ENCODE measurements around the gene UXS1. TPM values are rescaled to one million over a fixed set of nuclear protein-coding genes. Genes with fewer than 3 reads are reported as not detected.
A peak's percentile ranks its signal among the peaks of the same experiment; 100 is the strongest.

Gene UXS1
- polyA plus RNA-seq, 1 donor from 2014 or later = 19.7 TPM

DNA sequence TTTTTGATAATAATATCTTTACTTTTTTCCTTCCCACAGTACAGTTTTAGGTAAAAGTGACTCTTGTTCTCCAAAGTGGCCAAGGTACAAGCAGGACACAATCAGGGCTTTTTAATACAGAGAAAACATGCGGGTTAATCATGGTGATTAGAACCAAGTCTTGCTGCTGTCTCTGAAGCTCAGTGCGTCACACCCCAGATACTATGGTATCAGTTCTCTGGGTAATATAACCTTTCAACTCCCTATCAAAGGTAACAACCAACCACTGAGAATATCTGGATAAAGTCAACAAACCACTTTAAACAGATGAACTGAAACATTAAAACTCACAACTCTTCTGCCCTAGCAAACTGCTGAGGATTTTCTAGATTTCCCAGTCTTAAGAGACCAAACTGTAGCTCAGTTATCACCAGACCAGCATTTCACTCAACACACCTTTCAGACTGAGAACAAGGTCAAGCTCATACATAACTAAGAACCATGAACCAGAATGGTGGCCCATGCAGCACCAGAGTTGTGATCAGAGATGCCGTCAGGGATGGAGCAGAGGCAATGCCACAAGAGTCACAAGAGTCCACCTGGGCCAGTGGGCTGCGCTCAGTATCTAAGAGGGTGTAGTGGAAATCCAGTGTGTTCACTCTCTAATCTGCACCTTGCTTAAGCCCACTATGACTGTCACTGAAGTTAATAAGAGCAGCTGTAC lies 103.0 kb downstream of the UXS1 start:
- Mint-ChIP-seq H3K4me1 (peaks cover 10 to 15% (median 14%) of the 10 kb centered on the region in 3 donors), H3K4me3 (no peak overlapping the region)

GRCh38 chr2:106089611-106090010 lies 104.5 kb downstream of the UXS1 start:
- Mint-ChIP-seq H3K27me3 (peaks cover 1% of the 10 kb centered on the region), H3K4me1 (peaks cover 10% of the 10 kb centered on the region in 3 donors), H3K9me3 (peaks cover 0 to 6% (median 4%) of the 10 kb centered on the region in 3 donors), H3K36me3 (peaks cover 10% of the 10 kb centered on the region), H3K4me3 (no peak overlapping the region), H3K27ac (peak overlapping the region in 1 of 3 donors; percentile 30)

More for the DNA sequence above, 103.0 kb downstream of the UXS1 start:
- peaks cover 0 to 6% (median 4%) of the 10 kb centered on the region in 3 donors for H3K9me3 Mint-ChIP-seq
- H3K27ac Mint-ChIP-seq = no peak overlapping the region
- peaks cover 9% of the 10 kb centered on the region for H3K36me3 Mint-ChIP-seq
- H3K27me3 Mint-ChIP-seq = peaks cover 1% of the 10 kb centered on the region

GRCh38 chr2:106085181-106085940 lies 108.7 kb downstream of the UXS1 start:
- Mint-ChIP-seq H3K9me3 (peaks cover 0 to 6% (median 4%) of the 10 kb centered on the region in 3 donors), H3K4me1 (peaks cover 4 to 10% (median 7%) of the 10 kb centered on the region in 3 donors), H3K27me3 (peaks cover 1% of the 10 kb centered on the region), H3K27ac (peak overlapping the region in 1 of 3 donors; percentile 2), H3K36me3 (peaks cover 4% of the 10 kb centered on the region), H3K4me3 (no peak overlapping the region)

GRCh38 chr2:106080959-106081358 lies 113.1 kb downstream of the UXS1 start:
- no peaks in the 10 kb centered on the region for H3K4me1 Mint-ChIP-seq
- H3K27ac Mint-ChIP-seq = no peak overlapping the region
- no peaks in the 10 kb centered on the region for H3K9me3 Mint-ChIP-seq
- no peaks in the 10 kb centered on the region for H3K27me3 Mint-ChIP-seq
- H3K4me3 Mint-ChIP-seq = peak overlapping the region in 1 of 4 donors; percentile 12
- H3K36me3 Mint-ChIP-seq = peaks cover 2% of the 10 kb centered on the region

DNA sequence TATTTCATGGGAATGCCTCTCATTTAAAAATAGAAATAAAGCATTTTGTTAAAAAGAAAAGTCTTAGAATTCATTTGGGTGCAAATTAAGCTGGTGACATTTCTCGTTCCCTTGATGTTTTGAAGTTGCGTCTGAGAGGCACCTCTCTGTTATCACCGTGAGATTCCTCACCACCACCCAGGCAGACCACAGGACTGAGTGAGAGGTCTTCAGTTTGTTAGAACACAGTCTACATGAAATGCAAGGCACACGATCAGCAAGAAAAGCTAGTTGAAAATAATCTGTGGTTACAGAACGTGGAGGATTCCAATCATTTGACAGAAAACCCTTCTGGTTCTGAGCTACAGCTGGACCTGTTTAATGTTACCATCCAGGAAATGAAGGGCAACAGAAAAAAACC lies 116.0 kb downstream of the UXS1 start:
- no peaks in the 10 kb centered on the region for H3K9me3 Mint-ChIP-seq
- no peak overlapping the region for H3K4me3 Mint-ChIP-seq
- peak overlapping the region in 1 of 3 donors; percentile 44 for H3K27ac Mint-ChIP-seq
- no peaks in the 10 kb centered on the region for H3K36me3 Mint-ChIP-seq
- no peaks in the 10 kb centered on the region for H3K4me1 Mint-ChIP-seq
- H3K27me3 Mint-ChIP-seq = peaks cover 7% of the 10 kb centered on the region

DNA sequence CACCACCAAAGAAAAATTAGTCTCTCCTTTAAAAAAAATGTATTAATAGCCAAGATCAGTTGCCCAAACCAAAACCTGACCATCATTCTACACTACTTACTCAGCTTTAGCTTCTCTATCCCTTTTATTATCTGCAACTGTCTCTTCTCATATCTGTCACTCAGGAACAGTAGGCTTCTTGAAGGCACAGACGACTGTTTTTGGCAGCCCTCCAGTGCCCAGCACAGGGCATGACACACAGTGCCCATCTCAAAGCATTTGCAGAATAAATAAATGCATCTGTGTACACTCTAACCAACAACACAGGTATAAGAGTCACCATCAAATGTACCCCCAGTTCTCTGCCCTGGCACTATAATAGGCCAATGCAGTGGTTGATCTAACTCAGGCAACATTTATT lies 117.2 kb downstream of the UXS1 start:
- H3K9me3 Mint-ChIP-seq = no peaks in the 10 kb centered on the region
- H3K27ac Mint-ChIP-seq = no peak overlapping the region
- peaks cover 7% of the 10 kb centered on the region for H3K27me3 Mint-ChIP-seq
- no peaks in the 10 kb centered on the region for H3K4me1 Mint-ChIP-seq
- no peak overlapping the region for H3K4me3 Mint-ChIP-seq
- H3K36me3 Mint-ChIP-seq = no peaks in the 10 kb centered on the region

- Mint-ChIP-seq H3K27me3 (peaks cover 11% of the 10 kb centered on the region), H3K4me1 (no peaks in the 10 kb centered on the region), H3K9me3 (no peaks in the 10 kb centered on the region), H3K27ac (no peak overlapping the region), H3K36me3 (no peaks in the 10 kb centered on the region), H3K4me3 (no peak overlapping the region)
Measured at GRCh38 chr2:106075048-106075447, 119.1 kb downstream of the UXS1 start.

DNA sequence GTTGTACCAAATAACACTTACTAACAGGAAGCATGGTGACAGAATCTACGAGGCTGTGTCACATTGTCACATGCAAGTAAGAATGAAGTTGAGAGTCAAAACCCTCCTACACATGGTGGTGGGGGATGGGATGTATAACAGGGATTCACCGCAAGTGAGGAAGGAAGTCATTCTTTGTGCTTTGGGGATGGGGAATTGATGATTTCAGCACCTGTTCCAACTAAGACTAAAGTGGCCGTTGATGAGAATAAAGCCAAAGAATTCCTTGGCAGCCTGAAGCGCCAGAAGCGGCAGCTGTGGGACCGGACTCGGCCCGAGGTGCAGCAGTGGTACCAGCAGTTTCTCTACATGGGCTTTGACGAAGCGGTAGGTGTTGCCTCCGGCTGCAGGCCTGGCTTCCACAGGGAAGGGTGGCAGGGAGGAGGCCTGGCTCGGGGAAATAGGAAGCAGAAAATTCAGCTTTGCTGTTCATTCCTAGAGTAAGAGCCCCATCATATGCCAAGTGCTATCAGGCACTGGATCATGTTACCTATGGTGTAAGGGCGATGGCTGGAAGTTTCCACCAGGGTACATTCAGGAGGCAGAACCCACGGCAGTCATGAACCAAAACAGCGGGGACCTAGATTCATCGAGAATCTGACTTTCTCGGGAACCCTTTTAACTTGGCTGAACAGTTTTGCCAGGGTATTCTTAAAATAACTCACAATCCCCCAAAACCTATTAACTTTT lies 120.3 kb downstream of the UXS1 start:
- Mint-ChIP-seq H3K27ac (no peak overlapping the region), H3K4me1 (no peaks in the 10 kb centered on the region), H3K4me3 (no peak overlapping the region), H3K27me3 (peaks cover 18% of the 10 kb centered on the region), H3K9me3 (no peaks in the 10 kb centered on the region), H3K36me3 (peaks cover 2% of the 10 kb centered on the region)

DNA sequence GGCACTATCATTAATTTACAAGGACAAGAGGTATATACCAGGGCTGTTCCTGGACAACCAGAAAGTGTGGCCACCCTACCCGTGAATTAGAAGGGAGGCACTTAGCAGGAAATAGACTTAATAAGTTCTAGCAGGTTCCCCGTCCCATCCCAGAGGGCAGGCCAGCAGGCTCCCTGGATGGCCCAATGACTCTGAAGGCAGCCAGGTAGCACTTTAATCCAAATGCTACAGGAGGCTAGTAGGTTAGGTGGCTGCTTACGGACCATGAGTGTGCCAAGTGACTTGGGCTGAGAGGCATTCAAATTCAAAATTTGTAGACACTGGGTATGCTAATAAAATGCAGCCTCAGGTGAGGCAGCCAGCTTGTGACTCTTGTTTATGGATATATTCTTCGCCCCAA lies 123.9 kb downstream of the UXS1 start:
- Mint-ChIP-seq H3K4me3 (no peak overlapping the region), H3K27ac (no peak overlapping the region), H3K27me3 (peaks cover 31% of the 10 kb centered on the region), H3K4me1 (peaks cover 0 to 5% (median 0%) of the 10 kb centered on the region in 3 donors), H3K36me3 (peaks cover 2% of the 10 kb centered on the region), H3K9me3 (no peaks in the 10 kb centered on the region)

DNA sequence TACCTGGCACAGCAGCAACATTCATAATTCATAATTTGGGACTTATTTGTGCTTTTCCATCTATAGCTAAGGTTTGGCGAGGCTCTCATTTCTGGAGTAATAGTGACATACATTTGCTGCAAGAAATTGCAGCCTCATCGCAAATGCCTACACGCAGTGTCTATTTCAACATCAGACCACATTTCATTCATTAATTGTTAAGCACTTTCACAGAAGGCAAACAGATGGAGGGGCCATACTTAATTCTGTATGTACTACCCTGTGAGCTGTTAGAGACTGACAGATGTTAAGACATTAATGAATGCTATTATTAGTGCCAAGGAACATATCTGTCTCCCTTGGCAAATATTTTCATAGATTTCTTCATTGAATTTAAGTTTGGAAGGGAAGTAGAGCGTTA lies 125.7 kb downstream of the UXS1 start:
- peaks cover 0 to 7% (median 2%) of the 10 kb centered on the region in 3 donors for H3K4me1 Mint-ChIP-seq
- H3K27me3 Mint-ChIP-seq = peaks cover 37% of the 10 kb centered on the region
- no peak overlapping the region for H3K4me3 Mint-ChIP-seq
- no peak overlapping the region for H3K27ac Mint-ChIP-seq
- H3K36me3 Mint-ChIP-seq = peaks cover 2% of the 10 kb centered on the region
- H3K9me3 Mint-ChIP-seq = no peaks in the 10 kb centered on the region

- Mint-ChIP-seq H3K4me3 (peak overlapping the region in 1 of 4 donors; percentile 28), H3K4me1 (peaks cover 0 to 7% (median 2%) of the 10 kb centered on the region in 3 donors), H3K27ac (no peak overlapping the region), H3K36me3 (peaks cover 2% of the 10 kb centered on the region), H3K9me3 (no peaks in the 10 kb centered on the region), H3K27me3 (peaks cover 39% of the 10 kb centered on the region)
Measured at GRCh38 chr2:106065983-106066820, 127.9 kb downstream of the UXS1 start.

DNA sequence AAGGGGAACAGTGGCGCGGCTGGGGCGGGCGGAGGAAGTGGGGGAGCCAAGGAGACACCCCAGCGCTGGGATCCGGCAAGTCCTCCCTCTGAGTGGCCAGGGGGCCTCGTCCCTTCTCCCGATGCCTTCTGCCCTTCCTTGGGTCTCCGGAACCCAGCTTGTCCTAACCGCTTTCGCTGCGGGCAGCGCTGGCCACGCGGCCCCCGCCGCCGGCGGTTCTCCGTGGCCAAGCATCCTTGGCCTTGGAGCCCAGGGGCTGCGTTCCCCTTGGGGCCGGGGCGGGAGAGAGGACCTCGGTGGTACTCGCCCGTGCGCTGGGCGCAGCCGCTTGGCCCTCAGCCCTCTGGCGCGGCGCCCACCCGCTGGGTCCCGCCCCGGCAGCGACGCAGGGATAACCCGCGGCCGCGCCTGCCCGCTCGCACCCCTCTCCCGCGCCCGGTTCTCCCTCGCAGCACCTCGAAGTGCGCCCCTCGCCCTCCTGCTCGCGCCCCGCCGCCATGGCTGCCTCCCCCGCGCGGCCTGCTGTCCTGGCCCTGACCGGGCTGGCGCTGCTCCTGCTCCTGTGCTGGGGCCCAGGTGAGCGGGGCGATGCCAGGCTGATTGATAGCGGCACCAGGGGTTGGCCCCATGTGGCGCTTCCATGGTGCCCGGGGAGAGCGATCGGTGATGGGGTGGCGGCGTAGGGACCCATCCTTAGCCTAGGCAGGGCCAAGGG lies 128.7 kb downstream of the UXS1 start:
- Mint-ChIP-seq H3K9me3 (no peaks in the 10 kb centered on the region), H3K4me1 (peaks cover 0 to 7% (median 2%) of the 10 kb centered on the region in 3 donors), H3K27me3 (peaks cover 38% of the 10 kb centered on the region), H3K4me3 (peak overlapping the region in 1 of 4 donors; percentile 78), H3K27ac (no peak overlapping the region), H3K36me3 (peaks cover 2% of the 10 kb centered on the region)

GRCh38 chr2:106063181-106063580 lies 130.9 kb downstream of the UXS1 start:
- Mint-ChIP-seq H3K27me3 (peaks cover 29% of the 10 kb centered on the region), H3K4me1 (peaks cover 0 to 8% (median 4%) of the 10 kb centered on the region in 3 donors), H3K9me3 (no peaks in the 10 kb centered on the region), H3K27ac (no peak overlapping the region), H3K4me3 (no peak overlapping the region), H3K36me3 (peaks cover 1% of the 10 kb centered on the region)

DNA sequence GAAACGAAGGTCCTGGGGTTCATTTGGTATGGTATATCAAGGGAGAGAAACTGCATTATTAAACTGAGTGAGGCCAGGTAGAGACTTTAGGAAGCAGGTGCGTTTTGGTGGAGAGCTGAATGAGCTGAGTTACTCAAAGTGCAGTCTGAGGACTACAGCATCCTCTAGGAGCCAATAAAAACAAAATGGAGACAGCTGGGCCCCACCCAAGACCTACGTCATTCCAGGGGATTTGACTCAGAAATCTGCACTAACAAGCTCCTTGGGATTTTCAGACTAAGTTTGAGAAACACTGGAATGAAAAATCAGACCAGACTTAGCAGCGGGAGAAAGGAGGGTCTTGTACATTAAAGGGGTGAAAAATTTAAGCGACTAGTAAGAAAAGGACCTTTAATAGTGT lies 131.5 kb downstream of the UXS1 start:
- H3K9me3 Mint-ChIP-seq = no peaks in the 10 kb centered on the region
- peaks cover 28% of the 10 kb centered on the region for H3K27me3 Mint-ChIP-seq
- H3K4me3 Mint-ChIP-seq = no peak overlapping the region
- peaks cover 1% of the 10 kb centered on the region for H3K36me3 Mint-ChIP-seq
- H3K27ac Mint-ChIP-seq = no peak overlapping the region
- peaks cover 0 to 8% (median 4%) of the 10 kb centered on the region in 3 donors for H3K4me1 Mint-ChIP-seq
